HG03060 (cell line): ENCODE measurements around the gene ZNF420.

ENCODE experiments used
- ATAC-seq: cut with Tn5 transposase; IDR thresholded peaks from one replicate; pipeline ENCODE4 v1.9.1; 2021; ENCODE audit warnings: low read depth, moderate number of reproducible peaks; ENCODE audit not compliant: unreplicated experiment

ZNF420 gene

DNA sequence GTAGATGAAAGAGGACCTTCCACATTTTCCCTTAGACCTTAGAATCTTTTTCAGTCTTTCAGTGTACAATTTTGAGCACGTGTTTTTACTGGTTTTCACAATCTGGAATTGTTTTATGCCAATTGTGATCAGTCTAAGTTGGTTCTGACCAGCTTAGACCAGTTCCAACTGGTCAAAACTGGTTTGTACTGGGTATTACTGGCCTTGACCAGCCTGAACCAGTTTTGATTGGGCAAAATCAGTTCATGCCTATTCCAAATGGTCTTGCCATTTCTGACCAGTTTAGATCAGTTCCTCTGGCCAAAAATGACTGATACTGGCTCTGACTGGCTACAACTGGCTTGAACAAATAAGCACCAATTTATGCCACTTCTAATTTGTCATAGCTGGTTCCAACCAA lies 57.9 kb downstream of the ZNF420 start:
- no peak for ATAC-seq

DNA sequence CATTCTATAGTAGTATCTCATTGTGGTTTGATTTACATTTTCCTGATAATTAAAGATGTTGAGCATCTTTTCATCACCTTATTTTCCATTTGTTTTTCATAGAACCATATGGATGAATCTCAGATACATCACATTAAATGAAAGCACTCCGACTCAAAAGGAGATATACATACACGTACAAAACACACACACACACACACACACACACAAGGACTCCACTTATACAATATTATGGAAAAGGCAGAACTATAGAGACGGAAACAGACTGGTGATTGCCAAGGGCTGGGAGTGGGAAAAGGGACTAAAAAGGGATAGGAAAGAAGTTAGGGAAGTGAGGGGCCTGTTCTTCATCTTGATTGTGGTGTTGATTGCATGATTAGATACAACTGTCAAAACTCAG lies 70.0 kb downstream of the ZNF420 start:
- no peak for ATAC-seq

DNA sequence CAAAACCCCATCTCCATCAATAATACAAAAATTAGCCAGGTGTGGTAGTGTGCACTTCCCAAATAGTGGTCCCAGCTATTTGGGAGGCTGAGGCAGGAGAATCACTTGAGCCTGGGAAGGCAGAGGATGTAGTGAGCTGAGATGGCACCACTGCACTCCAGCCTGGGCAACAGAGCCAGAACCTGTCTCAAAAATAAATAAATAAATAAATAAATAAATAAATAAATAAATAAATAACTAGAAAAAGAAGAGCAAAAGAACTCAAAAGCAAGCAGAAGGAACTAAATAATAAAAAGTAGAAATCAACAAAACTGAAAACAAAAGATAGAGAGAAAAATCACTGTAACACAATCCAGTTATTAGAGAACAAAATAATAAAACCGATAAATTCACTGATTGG lies 81.9 kb downstream of the ZNF420 start:
- ATAC-seq = no peak

GRCh38 chr19:37165635-37166034 lies 87.4 kb downstream of the ZNF420 start:
- no peak for ATAC-seq

DNA sequence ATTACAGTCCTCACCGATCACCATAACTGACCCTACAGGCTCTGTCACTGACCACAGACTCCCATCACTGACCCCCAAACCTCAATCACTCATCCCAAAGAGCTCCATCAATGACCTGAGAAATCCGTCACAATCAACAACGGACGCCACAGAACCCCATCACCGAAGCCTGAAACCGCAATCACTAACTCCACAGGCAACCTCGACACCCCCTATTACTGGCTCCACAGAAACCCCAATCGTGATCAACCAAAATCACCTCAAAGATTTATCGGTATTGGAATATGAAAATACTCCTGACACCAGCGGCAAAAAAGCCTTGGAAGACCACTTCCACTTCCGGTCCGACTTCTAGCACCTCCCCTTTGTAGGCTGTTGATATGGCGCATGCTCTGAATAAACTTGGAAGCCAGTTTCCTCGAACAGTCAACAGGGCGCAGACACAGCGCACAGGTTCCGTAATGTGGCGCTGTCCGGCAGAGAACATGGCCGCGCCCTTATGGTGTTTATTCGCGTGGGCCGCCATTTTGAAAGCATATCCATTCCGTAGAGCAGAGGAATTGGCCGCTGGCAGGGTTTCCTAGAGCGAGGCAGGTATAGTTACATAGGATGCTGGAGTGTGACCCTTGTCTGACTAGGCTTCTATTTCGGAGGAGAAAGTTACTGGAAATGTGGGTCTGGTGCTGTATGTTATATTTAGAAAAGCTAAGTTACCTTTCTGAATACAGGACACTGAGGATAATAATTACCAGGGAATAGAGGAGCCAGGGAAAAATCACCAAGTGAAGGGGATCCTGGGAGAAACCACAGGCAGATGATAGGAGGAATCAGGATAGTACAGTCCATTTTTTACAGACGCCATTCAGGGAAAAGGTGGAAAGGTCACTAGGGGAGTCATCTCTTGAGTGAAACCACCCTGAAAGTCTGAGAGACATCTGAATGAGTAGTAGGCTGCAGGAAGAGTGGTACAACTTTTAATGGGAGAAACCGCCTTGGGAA lies 94.4 kb downstream of the ZNF420 start, which contains the start of gene ZNF585A:
Gene ZNF585A, minus strand, starts transcription at position 328 of the 999 bp plus-strand sequence. CDS start 2,785 bp downstream, outside the sequence.
- no peak for ATAC-seq
